Gastroesophageal sphincter (tissue), 3 donors: Measurements from ENCODE around the gene PIP5K1B.

ENCODE experiments used
- CTCF ChIP-seq, 4 experiments: fragments of 200-600 bp in 2 of 4; fragments of 450-650 bp in 2 of 4; sonication (generic) in 1 of 4; IDR thresholded peaks; one replicate each; pipeline ENCODE4 v1.5.1; 2017 to 2019; ENCODE audit warnings: antibody characterized with exemption in 4 of 4, mild to moderate bottlenecking in 2 of 4, moderate library complexity in 2 of 4
- EP300 ChIP-seq: sonication (generic); formaldehyde crosslinking; IDR thresholded peaks from one replicate; pipeline ENCODE4 v1.6.1; 2017; ENCODE audit warnings: antibody characterized with exemption, mild to moderate bottlenecking
- POLR2A ChIP-seq, 2 donors: fragments of 450-650 bp; IDR thresholded peaks; one replicate each; pipeline ENCODE4 v1.6.1; 2017; ENCODE audit warnings: antibody characterized with exemption in 2 of 2, mild to moderate bottlenecking in 2 of 2, moderate library complexity in 1 of 2

GRCh38 chr9:69030851-69031645, 326.0 kb downstream of the PIP5K1B start:
- TF ChIP-seq CTCF (IDR thresholded peaks at IDR 0.05) (no peak), EP300 (no peak), POLR2A (IDR thresholded peaks at IDR 0.05) (no peak)
